WTC11 (cell line): Measurements from ENCODE around the gene ZNF282. TPM values are rescaled to one million over a fixed set of nuclear protein-coding genes. Genes with fewer than 3 reads are reported as not detected.
"Not testable (repeated sequence)": the region's sequence is repeated elsewhere in the genome, so short reads cannot be mapped to it uniquely, and the experiment has no call there.

Source experiments
- ATAC-seq: fragments of 200-7000 bp; cut with Tn5 transposase; 2 replicates; pipeline ENCODE4 v1.10.0; 2021; ENCODE audit warnings: mild to moderate bottlenecking, moderate library complexity
- CTCF ChIA-PET: fragments of 300-600 bp; sonication (Branson Sonifier 250); formaldehyde crosslinking; loops from one replicate; lab custom pipeline; 2021; ENCODE audit warnings: antibody characterized with exemption; lab: Charles Lee
- POLR2A ChIA-PET: fragments of 350-600 bp; sonication (Branson Sonifier 250); formaldehyde crosslinking; loops from one replicate; lab custom pipeline; 2021; ENCODE audit warnings: antibody characterized with exemption; lab: Charles Lee
- DNase-seq: peaks from one replicate; pipeline ENCODE4 v3.0.0; 2021; ENCODE audit warnings: low spot score
- H3K27ac Mint-ChIP-seq: 2 replicates; pipeline ENCODE4 v1.8.0; 2021; ENCODE audit warnings: mixed read lengths
- H3K27me3 Mint-ChIP-seq: 2 replicates; pipeline ENCODE4 v1.8.0; 2021; ENCODE audit warnings: low read depth, mild to moderate bottlenecking, moderate library complexity, mixed read lengths
- H3K36me3 Mint-ChIP-seq: 2 replicates; pipeline ENCODE4 v1.8.0; 2021; ENCODE audit warnings: mixed read lengths
- H3K4me1 Mint-ChIP-seq: 2 replicates; pipeline ENCODE4 v1.8.0; 2022; ENCODE audit warnings: mixed read lengths
- H3K4me3 Mint-ChIP-seq: 2 replicates; pipeline ENCODE4 v1.8.0; 2021; ENCODE audit warnings: mild to moderate bottlenecking, moderate library complexity, mixed read lengths
- H3K9me3 Mint-ChIP-seq: 2 replicates; pipeline ENCODE4 v1.8.0; 2021; ENCODE audit warnings: mixed read lengths
- AFF4 ChIP-seq: sonication (generic); formaldehyde crosslinking; IDR thresholded peaks from 2 replicates; pipeline ENCODE4 v1.8.1; 2023; ENCODE audit warnings: mild to moderate bottlenecking, missing genetic modification reagents, borderline replicate concordance
- ARID4B ChIP-seq: sonication (generic); formaldehyde crosslinking; IDR thresholded peaks from 2 replicates; pipeline ENCODE4 v1.8.0; 2023; ENCODE audit warnings: missing genetic modification reagents, mild to moderate bottlenecking, borderline replicate concordance
- ATF1 ChIP-seq: sonication (generic); formaldehyde crosslinking; IDR thresholded peaks from 2 replicates; pipeline ENCODE4 v1.8.1; 2023; ENCODE audit warnings: mild to moderate bottlenecking, moderate library complexity, missing genetic modification reagents
- CBFB ChIP-seq: sonication (generic); formaldehyde crosslinking; IDR thresholded peaks from 2 replicates; pipeline ENCODE4 v1.8.1; 2022; ENCODE audit warnings: mild to moderate bottlenecking, low read depth, missing genetic modification reagents
- ETV6 ChIP-seq: sonication (generic); formaldehyde crosslinking; IDR thresholded peaks from 2 replicates; pipeline ENCODE4 v1.8.1; 2022; ENCODE audit warnings: mild to moderate bottlenecking, missing genetic modification reagents
- FOXP4 ChIP-seq: sonication (generic); formaldehyde crosslinking; IDR thresholded peaks from 2 replicates; pipeline ENCODE4 v1.8.0; 2022; ENCODE audit warnings: mild to moderate bottlenecking, missing genetic modification reagents
- GRHL2 ChIP-seq: fragments of 250-450 bp; sonication (Bioruptor Pico); IDR thresholded peaks from 2 replicates; pipeline ENCODE4 v1.8.0; 2022; ENCODE audit warnings: mild to moderate bottlenecking, moderate library complexity; ENCODE audit not compliant: insufficient replicate concordance, severe bottlenecking
- GTF2I ChIP-seq: fragments of 250-450 bp; sonication (Bioruptor Pico); conservative IDR thresholded peaks from 2 replicates; pipeline ENCODE4 v1.4.0; 2021; ENCODE audit warnings: mild to moderate bottlenecking
- IRF2 ChIP-seq: sonication (generic); formaldehyde crosslinking; IDR thresholded peaks from 2 replicates; pipeline ENCODE4 v1.8.0; 2022; ENCODE audit warnings: low read depth, missing genetic modification reagents, borderline replicate concordance
- MXD4 ChIP-seq: fragments of 250-450 bp; sonication (Bioruptor Pico); IDR thresholded peaks from 2 replicates; pipeline ENCODE4 v1.8.0; 2021; ENCODE audit warnings: mild to moderate bottlenecking, moderate library complexity, borderline replicate concordance
- NFATC4 ChIP-seq: fragments of 250-450 bp; sonication (Bioruptor Pico); IDR thresholded peaks from 2 replicates; pipeline ENCODE4 v1.9.0; 2021; ENCODE audit warnings: mild to moderate bottlenecking
- RELA ChIP-seq: sonication (generic); formaldehyde crosslinking; IDR thresholded peaks from 2 replicates; pipeline ENCODE4 v1.8.1; 2022; ENCODE audit warnings: missing genetic modification reagents, mild to moderate bottlenecking, borderline replicate concordance
- SMAD4 ChIP-seq: sonication (generic); formaldehyde crosslinking; IDR thresholded peaks from 2 replicates; pipeline ENCODE4 v1.8.0; 2022; ENCODE audit warnings: mild to moderate bottlenecking, missing genetic modification reagents
- ZBTB21 ChIP-seq: sonication (generic); formaldehyde crosslinking; IDR thresholded peaks from 2 replicates; pipeline ENCODE4 v1.8.1; 2023; ENCODE audit warnings: mild to moderate bottlenecking, missing genetic modification reagents, borderline replicate concordance
- ZMAT4 ChIP-seq: fragments of 250-450 bp; sonication (Bioruptor Pico); IDR thresholded peaks from 2 replicates; pipeline ENCODE4 v1.9.0; 2021; ENCODE audit warnings: mild to moderate bottlenecking
- ZNF121 ChIP-seq: sonication (generic); formaldehyde crosslinking; IDR thresholded peaks from 2 replicates; pipeline ENCODE4 v1.8.0; 2023; ENCODE audit warnings: missing genetic modification reagents
- ZNF232 ChIP-seq: sonication (generic); formaldehyde crosslinking; IDR thresholded peaks from 2 replicates; pipeline ENCODE4 v1.8.0; 2022; ENCODE audit warnings: mild to moderate bottlenecking, missing genetic modification reagents
- total RNA-seq: library from RNA; stranded (reverse); gene quantifications from 3 replicates; pipeline ENCODE4 v1.2.3, GENCODE V29; 2021
- TF ChIP-seq, protein P1 (sequence below): fragments of 250-450 bp; sonication (Bioruptor Pico); IDR thresholded peaks from 2 replicates; pipeline ENCODE4 v1.9.0; 2021; ENCODE audit warnings: mild to moderate bottlenecking
- TF ChIP-seq, protein P2 (sequence below): sonication (generic); formaldehyde crosslinking; IDR thresholded peaks from 2 replicates; pipeline ENCODE4 v1.8.1; 2023; ENCODE audit warnings: mild to moderate bottlenecking, missing genetic modification reagents, moderate library complexity

ZNF282 gene
- total RNA-seq, 1 experiment from 2014 or later: 38.5 TPM

GRCh38 chr7:149232362-149232761 lies 37.0 kb downstream of the ZNF282 start (continued):
- no peak for TF ChIP-seq AFF4 (CRISPR knock-in tag)

GRCh38 chr7:149233655-149234204 lies 38.4 kb downstream of the ZNF282 start:
- H3K4me1 Mint-ChIP-seq, ATAC-seq, H3K4me3 Mint-ChIP-seq, H3K27ac Mint-ChIP-seq, H3K9me3 Mint-ChIP-seq, DNase-seq, H3K36me3 Mint-ChIP-seq: not testable (repeated sequence)
- H3K27me3 Mint-ChIP-seq: peaks cover 17% of the 10 kb centered on the region
- POLR2A ChIA-PET: interaction anchor here (0.5 kb wide), 1 partner anchor 119 kb away, joined by 3 read pairs; no protein-coding TSS in a partner anchor
- CTCF ChIA-PET: interaction anchor here (1.4 kb wide), 1 partner anchor 84 kb away, joined by 3 read pairs; no protein-coding TSS in a partner anchor

- POLR2A ChIA-PET: no interaction called here
- Mint-ChIP-seq H3K36me3 (peaks cover 7% of the 10 kb centered on the region), H3K27me3 (peaks cover 17% of the 10 kb centered on the region)
- no peak for ATAC-seq
- TF ChIP-seq MXD4 (CRISPR knock-in tag): no peak
- TF ChIP-seq ETV6 (CRISPR knock-in tag): no peak
- no peak for TF ChIP-seq ZNF232
- no peak for TF ChIP-seq IRF2 (CRISPR knock-in tag)
- TF ChIP-seq NFATC4 (CRISPR knock-in tag): no peak
- no peak for TF ChIP-seq ATF1 (CRISPR knock-in tag)
- TF ChIP-seq GRHL2 (CRISPR knock-in tag): no peak
- TF ChIP-seq, protein P1, sequence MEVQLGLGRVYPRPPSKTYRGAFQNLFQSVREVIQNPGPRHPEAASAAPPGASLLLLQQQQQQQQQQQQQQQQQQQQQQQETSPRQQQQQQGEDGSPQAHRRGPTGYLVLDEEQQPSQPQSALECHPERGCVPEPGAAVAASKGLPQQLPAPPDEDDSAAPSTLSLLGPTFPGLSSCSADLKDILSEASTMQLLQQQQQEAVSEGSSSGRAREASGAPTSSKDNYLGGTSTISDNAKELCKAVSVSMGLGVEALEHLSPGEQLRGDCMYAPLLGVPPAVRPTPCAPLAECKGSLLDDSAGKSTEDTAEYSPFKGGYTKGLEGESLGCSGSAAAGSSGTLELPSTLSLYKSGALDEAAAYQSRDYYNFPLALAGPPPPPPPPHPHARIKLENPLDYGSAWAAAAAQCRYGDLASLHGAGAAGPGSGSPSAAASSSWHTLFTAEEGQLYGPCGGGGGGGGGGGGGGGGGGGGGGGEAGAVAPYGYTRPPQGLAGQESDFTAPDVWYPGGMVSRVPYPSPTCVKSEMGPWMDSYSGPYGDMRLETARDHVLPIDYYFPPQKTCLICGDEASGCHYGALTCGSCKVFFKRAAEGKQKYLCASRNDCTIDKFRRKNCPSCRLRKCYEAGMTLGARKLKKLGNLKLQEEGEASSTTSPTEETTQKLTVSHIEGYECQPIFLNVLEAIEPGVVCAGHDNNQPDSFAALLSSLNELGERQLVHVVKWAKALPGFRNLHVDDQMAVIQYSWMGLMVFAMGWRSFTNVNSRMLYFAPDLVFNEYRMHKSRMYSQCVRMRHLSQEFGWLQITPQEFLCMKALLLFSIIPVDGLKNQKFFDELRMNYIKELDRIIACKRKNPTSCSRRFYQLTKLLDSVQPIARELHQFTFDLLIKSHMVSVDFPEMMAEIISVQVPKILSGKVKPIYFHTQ (CRISPR knock-in tag): no peak
- TF ChIP-seq GTF2I: no peak
- no peak for TF ChIP-seq ZNF121
- no peak for TF ChIP-seq ZBTB21
- TF ChIP-seq ARID4B: no peak
- TF ChIP-seq RELA: no peak
- TF ChIP-seq CBFB (CRISPR knock-in tag): no peak
- TF ChIP-seq FOXP4 (CRISPR knock-in tag): no peak
- TF ChIP-seq, protein P2, sequence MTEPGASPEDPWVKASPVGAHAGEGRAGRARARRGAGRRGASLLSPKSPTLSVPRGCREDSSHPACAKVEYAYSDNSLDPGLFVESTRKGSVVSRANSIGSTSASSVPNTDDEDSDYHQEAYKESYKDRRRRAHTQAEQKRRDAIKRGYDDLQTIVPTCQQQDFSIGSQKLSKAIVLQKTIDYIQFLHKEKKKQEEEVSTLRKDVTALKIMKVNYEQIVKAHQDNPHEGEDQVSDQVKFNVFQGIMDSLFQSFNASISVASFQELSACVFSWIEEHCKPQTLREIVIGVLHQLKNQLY: no peak
- no peak for TF ChIP-seq ZMAT4 (CRISPR knock-in tag)
- no peak for TF ChIP-seq SMAD4 (CRISPR knock-in tag)
- TF ChIP-seq, all 79 proteins: peak for 0
- no peak overlapping the region for H3K4me3 Mint-ChIP-seq
- no peak overlapping the region for H3K27ac Mint-ChIP-seq
- CTCF ChIA-PET: interaction anchor here (1.5 kb wide), 1 partner anchor 24 kb away, joined by 4 read pairs; the partner anchor contains the start of gene ZNF783
- DNase-seq: no peak
- H3K4me1 Mint-ChIP-seq: peaks cover 11% of the 10 kb centered on the region
- peaks cover 8% of the 10 kb centered on the region for H3K9me3 Mint-ChIP-seq
Measured at GRCh38 chr7:149237502-149237901, 42.2 kb downstream of the ZNF282 start.
